HG02610 (cell line): ENCODE results near the gene LRRC18.

Experiments used
- ATAC-seq: cut with Tn5 transposase; IDR thresholded peaks from one replicate; pipeline ENCODE4 v1.9.1; 2021; ENCODE audit warnings: mild to moderate bottlenecking, moderate library complexity; ENCODE audit not compliant: unreplicated experiment

Gene LRRC18

GRCh38 chr10:48923748-48924147 lies 15.9 kb downstream of the LRRC18 start:
- ATAC-seq: no peak

- no peak for ATAC-seq
These were observed 26.0 kb downstream of the LRRC18 start for GRCh38 chr10:48913674-48914073.

DNA sequence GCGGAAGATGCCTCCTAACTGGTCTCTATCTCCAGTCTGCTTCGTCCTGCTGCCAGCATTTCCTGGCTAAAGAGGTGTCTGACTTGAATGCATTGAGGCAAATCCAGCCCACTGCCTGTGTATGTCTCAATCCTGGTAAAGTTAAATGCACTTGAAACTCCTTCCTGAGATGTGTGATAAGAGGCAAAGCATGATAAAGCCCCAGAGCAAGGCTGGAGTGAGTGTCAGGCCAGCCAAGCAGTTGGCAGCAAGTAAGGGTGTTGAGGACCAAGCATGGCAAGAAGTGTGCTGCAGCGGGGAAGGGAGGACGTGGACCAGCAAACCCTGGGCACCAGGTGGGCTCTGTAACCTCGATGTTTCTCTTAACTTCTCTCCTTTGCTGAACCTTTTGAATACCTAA lies 29.1 kb downstream of the LRRC18 start:
- ATAC-seq: no peak

- no peak for ATAC-seq
These were observed 31.9 kb downstream of the LRRC18 start for GRCh38 chr10:48907730-48908129.

DNA sequence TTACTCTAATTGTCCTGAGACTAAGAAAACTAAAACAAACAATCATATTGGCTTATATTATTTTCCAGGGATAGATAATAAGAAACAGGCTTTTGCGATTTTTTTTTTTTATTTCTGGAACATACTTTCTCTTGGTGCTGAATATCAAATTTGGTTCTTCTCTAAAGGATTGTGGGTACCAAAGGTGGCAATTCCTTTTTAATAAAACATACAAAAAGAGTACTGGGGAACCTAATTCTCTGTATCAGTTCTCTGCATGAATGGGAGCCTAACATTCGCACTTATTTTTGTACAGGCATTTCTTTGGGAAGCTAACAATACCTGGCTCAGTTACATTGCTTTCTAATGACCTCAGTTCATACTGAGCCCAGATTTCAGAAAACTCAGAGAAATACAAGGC lies 32.8 kb downstream of the LRRC18 start:
- no peak for ATAC-seq

GRCh38 chr10:48905311-48905710 lies 34.3 kb downstream of the LRRC18 start:
- no peak for ATAC-seq

- no peak for ATAC-seq
These were observed 34.8 kb downstream of the LRRC18 start for GRCh38 chr10:48904861-48905260.

- ATAC-seq: no peak
These were observed 36.5 kb downstream of the LRRC18 start for GRCh38 chr10:48903151-48903550.

- ATAC-seq: no peak
These were observed 37.5 kb downstream of the LRRC18 start for GRCh38 chr10:48902096-48902495.

- no peak for ATAC-seq
These were observed 38.3 kb downstream of the LRRC18 start for GRCh38 chr10:48901319-48901718.

- ATAC-seq: no peak
These were observed 39.3 kb downstream of the LRRC18 start for GRCh38 chr10:48900371-48900801.

DNA sequence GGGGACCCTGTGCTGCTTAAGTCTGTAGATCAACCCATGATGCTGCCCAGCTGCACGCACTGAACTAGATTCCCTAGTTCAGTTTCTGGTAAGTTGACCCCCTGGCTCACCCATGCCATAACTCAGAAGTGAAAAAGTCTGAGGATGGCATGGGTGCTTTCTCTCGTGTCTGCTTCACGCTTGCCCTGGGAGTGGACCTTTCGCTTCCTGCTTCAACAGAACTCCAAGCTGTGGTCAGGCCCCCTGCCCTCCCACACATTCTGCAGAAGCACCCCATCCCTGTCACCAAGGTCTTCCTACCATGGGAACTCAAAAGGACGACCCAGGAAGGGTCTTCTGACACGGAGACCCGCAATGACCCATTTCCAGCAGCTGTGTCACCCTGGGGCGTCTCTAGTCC lies 39.9 kb downstream of the LRRC18 start:
- no peak for ATAC-seq

DNA sequence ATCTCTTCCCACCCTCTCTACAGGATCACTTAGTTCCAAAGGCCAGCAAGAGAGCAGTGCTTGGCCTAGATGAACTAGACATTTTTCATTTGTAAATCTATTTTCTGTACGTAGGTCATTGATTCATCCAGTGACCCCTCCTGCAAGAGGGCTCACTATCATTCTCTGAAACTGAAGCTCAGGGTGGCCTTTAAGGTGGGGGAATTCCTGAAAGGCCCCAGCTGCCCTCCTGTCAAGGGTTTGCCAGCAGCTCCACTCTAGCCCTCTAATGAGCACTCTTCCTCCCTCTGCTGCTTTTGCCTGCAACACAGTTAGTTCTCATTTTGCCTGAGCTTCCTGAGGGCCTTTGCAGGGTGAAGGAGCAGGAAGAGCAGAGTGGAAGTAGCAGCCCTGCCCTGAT lies 41.2 kb downstream of the LRRC18 start:
- no peak for ATAC-seq

- no peak for ATAC-seq
These were observed 42.2 kb downstream of the LRRC18 start for GRCh38 chr10:48897441-48897790.

- no peak for ATAC-seq
These were observed 42.7 kb downstream of the LRRC18 start for GRCh38 chr10:48896756-48897440.

- ATAC-seq: no peak
These were observed 43.8 kb downstream of the LRRC18 start for GRCh38 chr10:48895803-48896195.

DNA sequence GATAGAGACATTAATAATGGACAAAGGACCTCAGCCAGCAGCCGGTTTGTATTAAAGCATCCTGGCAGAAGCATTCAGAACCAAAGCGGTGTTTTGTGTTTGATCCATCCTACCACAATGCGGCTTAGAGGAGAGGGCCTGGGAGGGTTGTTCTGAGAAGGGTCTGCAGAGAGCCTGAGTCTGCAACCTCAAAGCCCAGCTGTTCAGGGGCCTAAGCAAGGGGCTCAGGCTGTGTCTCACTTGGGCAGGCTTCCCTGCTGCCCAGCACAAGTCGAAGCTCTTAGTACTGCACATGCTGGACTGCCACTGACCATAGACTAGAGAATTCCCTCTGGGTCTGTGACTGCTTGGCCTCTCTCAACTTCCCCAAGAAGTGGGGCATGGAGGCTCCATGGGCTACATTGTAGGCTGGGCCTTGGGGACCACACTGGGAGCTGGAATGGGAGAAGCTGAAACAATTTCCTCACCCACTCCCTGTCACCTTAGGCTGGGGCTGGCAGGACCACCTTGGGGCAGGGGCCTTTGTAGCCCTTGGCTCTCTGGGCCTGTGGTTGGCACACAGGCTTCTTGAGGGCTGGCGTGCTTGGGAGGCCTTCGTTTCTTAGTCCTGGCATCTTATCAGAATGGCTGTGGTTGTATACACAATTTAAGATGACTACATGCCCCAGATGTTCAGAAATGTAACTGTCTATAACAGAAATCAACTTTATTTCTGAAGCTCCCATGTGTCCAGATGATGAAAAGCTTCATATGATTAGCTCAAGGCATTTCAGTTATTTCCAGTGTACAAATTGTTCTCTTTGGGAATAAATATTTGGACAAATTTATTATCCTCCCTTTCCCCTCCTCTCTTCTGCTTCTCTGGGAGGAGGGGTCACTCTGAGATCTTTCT lies 44.5 kb downstream of the LRRC18 start:
- ATAC-seq: no peak

DNA sequence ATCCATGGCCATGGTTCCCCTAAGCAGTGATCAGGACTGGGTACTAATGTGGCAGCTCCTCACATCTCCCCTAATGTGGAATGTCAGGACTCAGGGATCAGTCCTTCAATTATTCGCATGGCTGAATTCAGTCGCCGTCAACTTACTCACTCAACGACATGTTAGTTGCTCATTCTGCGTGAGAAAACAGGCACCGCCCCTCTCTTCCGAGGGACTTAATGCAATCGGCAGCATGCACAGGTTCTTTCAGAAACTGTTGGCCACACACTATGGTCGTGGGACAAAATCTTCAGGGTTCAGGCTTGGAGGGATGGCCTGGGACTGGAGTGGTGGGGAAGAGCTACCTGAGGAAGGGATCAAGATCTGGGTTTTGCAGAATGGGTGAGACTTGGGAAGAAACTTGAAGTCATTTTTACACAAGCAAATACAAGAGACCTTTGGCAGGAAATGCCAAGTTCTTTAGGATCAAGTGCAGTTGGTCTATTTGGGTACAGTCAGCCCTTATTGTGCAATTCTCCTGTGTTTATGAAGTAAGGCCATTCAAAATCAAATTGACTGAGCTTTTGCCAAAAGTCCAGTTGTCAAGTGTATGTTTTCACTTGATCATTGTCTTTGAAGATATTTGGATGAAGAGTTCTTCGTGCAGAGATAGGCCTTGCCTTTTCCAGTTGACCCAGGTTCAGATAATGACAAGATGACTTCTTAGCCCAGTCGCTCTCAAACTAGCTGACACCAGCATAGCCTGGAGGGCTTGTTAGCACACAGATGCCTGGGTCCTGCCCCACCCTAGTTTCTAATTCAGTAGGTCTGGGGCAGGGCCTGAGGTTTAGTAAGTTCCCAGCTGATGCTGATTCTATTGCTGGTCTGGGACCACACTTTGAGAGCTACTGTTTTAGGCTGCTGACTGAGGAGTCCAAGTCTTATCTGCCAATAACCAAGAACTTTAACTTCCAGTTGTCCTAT lies 48.5 kb downstream of the LRRC18 start:
- ATAC-seq: no peak

DNA sequence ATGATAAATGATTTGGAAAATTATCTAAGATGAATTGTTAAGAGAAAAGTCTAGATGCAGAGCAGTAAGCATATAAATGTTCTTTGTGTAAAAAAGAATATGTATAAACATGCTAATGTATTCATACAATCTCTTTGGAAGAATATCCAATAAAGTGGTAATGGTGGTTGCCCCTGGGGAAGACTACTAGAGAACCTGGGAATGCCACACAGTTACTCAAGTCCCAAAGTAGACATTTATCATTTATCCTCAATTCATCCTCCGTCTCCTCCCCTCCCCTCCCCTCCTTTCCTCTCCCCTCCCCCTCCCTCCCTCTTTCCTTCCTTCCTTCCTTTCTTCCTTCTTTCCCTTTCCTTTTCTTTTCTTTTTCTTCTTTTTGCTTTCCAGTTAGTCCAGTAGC lies 51.7 kb downstream of the LRRC18 start:
- ATAC-seq: no peak

GRCh38 chr10:48885376-48885775 lies 54.3 kb downstream of the LRRC18 start:
- no peak for ATAC-seq
